ENCODE results near the gene CYBA. TPM values are rescaled to one million over a fixed set of nuclear protein-coding genes. Genes with fewer than 3 reads are reported as not detected.

Gene CYBA
- polyA plus RNA-seq, 4 donors, result 61.1 to 320 (median 175) TPM

DNA sequence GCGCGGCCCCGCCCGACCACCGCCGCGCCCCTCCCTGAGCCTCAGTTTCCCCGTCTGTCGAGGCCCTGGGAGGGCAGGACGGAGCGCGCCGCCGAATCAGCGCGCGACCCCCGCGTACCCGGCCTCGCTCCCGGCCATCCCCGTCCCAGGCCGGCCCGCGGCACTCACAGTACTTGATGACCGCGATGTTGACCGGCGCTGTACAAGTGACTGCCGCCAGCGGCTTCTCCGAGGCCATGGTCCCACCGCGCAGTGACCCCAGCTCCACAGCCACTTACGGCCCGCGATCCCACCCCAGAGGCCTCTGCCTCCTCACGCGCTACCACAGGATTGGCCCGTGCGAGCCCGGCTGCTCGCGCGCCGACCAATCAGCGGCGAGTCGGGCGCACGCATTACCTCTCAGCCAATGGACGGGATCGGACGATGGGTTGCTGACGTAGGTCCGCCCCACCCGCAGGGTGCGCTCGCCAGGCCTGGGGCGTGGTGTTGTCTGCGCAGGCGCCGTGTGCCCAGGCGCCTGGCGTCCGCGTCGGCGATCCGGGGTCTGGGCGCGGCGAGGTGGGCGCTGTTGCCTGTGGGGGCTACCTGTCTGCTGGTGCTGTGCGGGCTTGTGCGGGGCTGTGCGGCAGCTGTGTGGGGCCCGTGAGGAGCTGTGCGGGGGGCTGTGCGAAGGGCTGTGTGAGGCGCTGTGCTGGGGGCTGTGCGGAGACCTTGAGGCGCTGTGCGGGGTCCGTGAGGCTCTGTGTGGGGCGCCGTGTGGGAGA lies 12.2 kb upstream of the CYBA start, which contains the start of gene MVD:
TSS of gene MVD (minus strand) at position 249 of the 764 bp plus-strand sequence. CDS start at position 238, 11 bp downstream.
- WGBS, 3 donors, result 0% methylated on average over 46 to 88 of the region's 88 CpGs
- peak within 1 kb of the TSS; percentile 70 to 97 (median 85) for H3K27ac ChIP-seq (ENCODE audit: low read depth in 1 of 3, low read length in 2 of 3)
- no peak for FAIRE-seq

DNA sequence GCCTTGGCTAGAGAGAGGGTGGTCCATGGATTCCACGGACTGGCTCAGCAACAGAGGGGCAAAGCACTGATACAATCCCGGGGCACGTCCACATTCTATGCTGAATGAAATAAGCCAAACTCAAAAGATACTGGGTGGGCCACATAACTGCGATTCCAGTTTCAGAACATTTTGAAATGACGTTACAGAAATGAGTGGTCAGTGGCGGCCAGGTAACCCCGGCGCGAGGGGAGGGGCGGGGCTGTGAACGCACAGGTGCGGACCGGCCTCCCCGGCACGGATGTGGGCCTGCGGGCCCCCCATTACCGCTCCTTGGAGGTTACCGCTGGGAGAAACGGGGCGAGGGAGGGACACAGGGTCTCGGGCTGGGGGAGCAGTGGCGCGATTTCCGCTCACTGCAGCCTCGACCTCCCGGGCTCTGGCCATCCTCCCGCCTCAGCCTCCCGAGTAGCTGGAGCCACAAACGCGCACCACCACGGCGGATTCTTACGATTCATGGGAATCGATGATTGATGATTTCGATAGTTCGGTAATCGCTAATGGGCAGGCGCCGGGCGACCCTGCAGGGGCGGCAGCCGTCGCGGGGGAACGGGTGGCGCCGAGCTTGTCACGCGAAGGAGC lies 11.5 kb upstream of the CYBA start:
- Histone ChIP-seq H3K27ac (ENCODE audit: low read depth in 1 of 3, low read length in 2 of 3) (peak overlapping the region; percentile 64 to 97 (median 85)), H3K27me3 (ENCODE audit: control insufficient read depth in 3 of 3, insufficient read depth in 3 of 3, low read length in 3 of 3) (no peaks in the 10 kb centered on the region), H3K4me3 (ENCODE audit: low read depth in 1 of 3, low read length in 3 of 3) (peak overlapping the region; percentile 77 to 99 (median 95)), H3K36me3 (ENCODE audit: control insufficient read depth in 3 of 3, insufficient read depth in 2 of 3, low read depth in 1 of 3, low read length in 3 of 3) (peaks cover under 1 to 27% (median 3%) of the 10 kb centered on the region in 3 donors), H3K9me3 (ENCODE audit: control insufficient read depth in 2 of 2, insufficient read depth in 1 of 2, low read depth in 1 of 2, low read length in 1 of 2) (no peaks in the 10 kb centered on the region), H3K4me1 (ENCODE audit: control insufficient read depth in 3 of 3, insufficient read depth in 2 of 3, low read depth in 1 of 3, low read length in 2 of 3) (peaks cover 0 to 18% (median 8%) of the 10 kb centered on the region in 3 donors)
- WGBS, 3 donors, result 1 to 2% (median 1%) methylated on average over 42 to 49 of the region's 49 CpGs
- DNase-seq (peak in 1 of 2 donors; percentile 47), FAIRE-seq (no peak)

More for the DNA sequence above, 12.2 kb upstream of the CYBA start, which contains the start of gene MVD:
- peak within 1 kb of the TSS; percentile 77 to 99 (median 95) for H3K4me3 ChIP-seq (ENCODE audit: low read depth in 1 of 3, low read length in 3 of 3)
- no peaks in the 10 kb centered on the region for H3K9me3 ChIP-seq (ENCODE audit: control insufficient read depth in 2 of 2, insufficient read depth in 1 of 2, low read depth in 1 of 2, low read length in 1 of 2)
- peak; percentile 98 for DNase-seq
- H3K4me1 ChIP-seq (ENCODE audit: control insufficient read depth in 3 of 3, insufficient read depth in 2 of 3, low read depth in 1 of 3, low read length in 2 of 3), result peaks cover 0 to 18% (median 8%) of the 10 kb centered on the region in 3 donors
- no peaks in the 10 kb centered on the region for H3K27me3 ChIP-seq (ENCODE audit: control insufficient read depth in 3 of 3, insufficient read depth in 3 of 3, low read length in 3 of 3)
- peaks cover 0 to 20% (median 2%) of the 10 kb centered on the region in 3 donors for H3K36me3 ChIP-seq (ENCODE audit: control insufficient read depth in 3 of 3, insufficient read depth in 2 of 3, low read depth in 1 of 3, low read length in 3 of 3)

DNA sequence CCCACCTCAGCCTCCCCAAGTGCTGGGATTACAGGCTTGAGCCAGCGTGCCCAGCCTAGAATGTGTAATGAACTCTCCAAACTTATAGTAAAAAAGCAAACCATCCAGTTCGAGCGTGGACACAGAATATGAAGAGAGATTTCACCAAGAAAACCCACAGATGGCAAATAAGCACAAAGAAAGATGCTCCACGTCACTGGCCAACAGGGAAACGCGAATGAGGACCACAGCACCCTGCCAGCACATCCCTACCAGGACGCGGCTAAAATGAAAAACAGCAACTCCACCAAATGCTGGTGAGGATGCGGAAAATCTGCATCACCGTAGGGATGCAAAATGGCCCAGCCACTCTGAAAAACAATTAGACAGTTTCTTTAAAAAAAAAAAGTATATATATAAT lies 10.6 kb upstream of the CYBA start:
- DNase-seq (no peak), FAIRE-seq (no peak)
- Histone ChIP-seq H3K9me3 (ENCODE audit: control insufficient read depth in 2 of 2, insufficient read depth in 1 of 2, low read depth in 1 of 2, low read length in 1 of 2) (no peaks in the 10 kb centered on the region), H3K27ac (ENCODE audit: low read depth in 1 of 3, low read length in 2 of 3) (no peak overlapping the region), H3K27me3 (ENCODE audit: control insufficient read depth in 3 of 3, insufficient read depth in 3 of 3, low read length in 3 of 3) (no peaks in the 10 kb centered on the region), H3K4me3 (ENCODE audit: low read depth in 1 of 3, low read length in 3 of 3) (no peak overlapping the region), H3K4me1 (ENCODE audit: control insufficient read depth in 3 of 3, insufficient read depth in 2 of 3, low read depth in 1 of 3, low read length in 2 of 3) (peaks cover 0 to 18% (median 8%) of the 10 kb centered on the region in 3 donors), H3K36me3 (ENCODE audit: control insufficient read depth in 3 of 3, insufficient read depth in 2 of 3, low read depth in 1 of 3, low read length in 3 of 3) (peaks cover 2 to 35% (median 3%) of the 10 kb centered on the region in 3 donors)
- 84 to 85% (median 85%) methylated on average over 10 of the region's 10 CpGs for WGBS, 3 donors

DNA sequence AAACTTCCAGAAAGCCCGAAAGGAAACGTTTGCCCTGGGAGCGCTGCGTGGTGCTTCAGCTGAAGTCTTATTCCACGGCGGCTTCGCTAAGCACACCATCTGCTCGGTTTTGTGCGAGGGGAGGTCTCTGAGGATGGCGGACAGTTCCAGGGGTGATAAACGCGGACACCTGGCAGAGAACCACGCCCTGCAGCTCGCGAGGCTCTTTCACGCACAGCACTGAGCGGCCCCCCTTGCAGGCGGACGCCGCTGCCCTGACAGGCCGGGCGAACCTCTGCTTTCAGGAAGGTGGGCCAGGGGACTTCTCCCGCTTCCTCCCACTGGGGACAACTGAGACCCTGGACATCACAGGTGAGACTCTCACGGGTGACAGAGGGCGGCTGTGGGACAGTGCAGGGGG lies 8.3 kb upstream of the CYBA start:
- peaks cover 0 to 17% (median 3%) of the 10 kb centered on the region in 3 donors for H3K4me1 ChIP-seq (ENCODE audit: control insufficient read depth in 3 of 3, insufficient read depth in 2 of 3, low read depth in 1 of 3, low read length in 2 of 3)
- no peak overlapping the region for H3K27ac ChIP-seq (ENCODE audit: low read depth in 1 of 3, low read length in 2 of 3)
- no peak overlapping the region for H3K4me3 ChIP-seq (ENCODE audit: low read depth in 1 of 3, low read length in 3 of 3)
- DNase-seq (no peak), FAIRE-seq (no peak)
- H3K36me3 ChIP-seq (ENCODE audit: control insufficient read depth in 3 of 3, insufficient read depth in 2 of 3, low read depth in 1 of 3, low read length in 3 of 3), result peaks cover 10 to 55% (median 11%) of the 10 kb centered on the region in 3 donors
- no peaks in the 10 kb centered on the region for H3K9me3 ChIP-seq (ENCODE audit: control insufficient read depth in 2 of 2, insufficient read depth in 1 of 2, low read depth in 1 of 2, low read length in 1 of 2)
- no peaks in the 10 kb centered on the region for H3K27me3 ChIP-seq (ENCODE audit: control insufficient read depth in 3 of 3, insufficient read depth in 3 of 3, low read length in 3 of 3)
- WGBS, 3 donors, result 91 to 94% (median 93%) methylated on average over 25 of the region's 25 CpGs

DNA sequence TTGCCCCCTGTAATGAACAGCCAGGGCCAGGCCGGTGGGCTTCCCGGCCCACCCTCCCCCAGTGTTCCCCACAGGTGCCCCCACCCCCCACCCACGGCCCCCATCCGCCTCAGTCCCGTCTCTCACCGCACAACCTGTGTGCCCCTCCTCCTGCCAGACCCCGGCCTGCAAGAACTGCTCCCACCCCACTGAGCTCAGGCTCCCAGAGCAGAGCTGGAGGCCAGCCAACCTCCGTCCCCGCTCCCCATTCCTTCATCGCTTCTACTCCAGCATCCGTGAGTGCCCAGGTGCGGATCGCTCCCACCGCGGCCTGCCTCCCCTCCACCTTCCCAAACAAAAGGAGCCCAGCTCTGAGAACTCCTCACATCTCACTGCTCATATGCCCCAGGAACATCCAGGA lies 7.9 kb upstream of the CYBA start:
- Histone ChIP-seq H3K27ac (ENCODE audit: low read depth in 1 of 3, low read length in 2 of 3) (no peak overlapping the region), H3K27me3 (ENCODE audit: control insufficient read depth in 3 of 3, insufficient read depth in 3 of 3, low read length in 3 of 3) (no peaks in the 10 kb centered on the region), H3K4me1 (ENCODE audit: control insufficient read depth in 3 of 3, insufficient read depth in 2 of 3, low read depth in 1 of 3, low read length in 2 of 3) (peaks cover 0 to 14% (median 3%) of the 10 kb centered on the region in 3 donors), H3K4me3 (ENCODE audit: low read depth in 1 of 3, low read length in 3 of 3) (no peak overlapping the region), H3K36me3 (ENCODE audit: control insufficient read depth in 3 of 3, insufficient read depth in 2 of 3, low read depth in 1 of 3, low read length in 3 of 3) (peaks cover 10 to 59% (median 11%) of the 10 kb centered on the region in 3 donors), H3K9me3 (ENCODE audit: control insufficient read depth in 2 of 2, insufficient read depth in 1 of 2, low read depth in 1 of 2, low read length in 1 of 2) (no peaks in the 10 kb centered on the region)
- DNase-seq, result no peak
- WGBS, 3 donors, result 94 to 96% (median 95%) methylated on average over 14 to 15 of the region's 15 CpGs
- FAIRE-seq, result no peak

DNA sequence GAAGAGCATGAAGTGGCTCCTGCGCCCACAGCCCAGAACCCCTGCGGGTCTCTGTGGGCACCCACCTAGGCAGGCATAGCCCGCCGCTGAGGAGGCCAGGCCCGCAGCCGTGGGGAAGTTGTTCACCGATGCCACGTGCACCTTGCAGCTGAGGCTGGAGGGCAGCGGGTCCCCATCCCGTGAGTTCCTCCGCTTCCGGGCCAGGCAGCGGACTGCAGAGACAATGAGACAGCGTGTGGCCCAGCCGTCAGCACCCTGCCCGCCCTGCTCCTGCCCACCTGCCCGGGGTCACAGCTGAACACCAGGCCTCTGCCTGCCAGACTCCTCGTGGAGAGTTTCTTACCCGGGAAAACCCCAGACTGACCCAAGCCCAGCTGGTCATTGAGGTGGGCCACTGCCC lies 6.5 kb upstream of the CYBA start:
- Histone ChIP-seq H3K4me3 (ENCODE audit: low read depth in 1 of 3, low read length in 3 of 3) (no peak overlapping the region), H3K4me1 (ENCODE audit: control insufficient read depth in 3 of 3, insufficient read depth in 2 of 3, low read depth in 1 of 3, low read length in 2 of 3) (peaks cover 0 to 13% (median 3%) of the 10 kb centered on the region in 3 donors), H3K27ac (ENCODE audit: low read depth in 1 of 3, low read length in 2 of 3) (no peak overlapping the region), H3K27me3 (ENCODE audit: control insufficient read depth in 3 of 3, insufficient read depth in 3 of 3, low read length in 3 of 3) (no peaks in the 10 kb centered on the region), H3K36me3 (ENCODE audit: control insufficient read depth in 3 of 3, insufficient read depth in 2 of 3, low read depth in 1 of 3, low read length in 3 of 3) (peaks cover 10 to 72% (median 11%) of the 10 kb centered on the region in 3 donors), H3K9me3 (ENCODE audit: control insufficient read depth in 2 of 2, insufficient read depth in 1 of 2, low read depth in 1 of 2, low read length in 1 of 2) (no peaks in the 10 kb centered on the region)
- no peak for FAIRE-seq
- 94 to 96% (median 94%) methylated on average over 19 of the region's 19 CpGs for WGBS, 3 donors
- no peak for DNase-seq

DNA sequence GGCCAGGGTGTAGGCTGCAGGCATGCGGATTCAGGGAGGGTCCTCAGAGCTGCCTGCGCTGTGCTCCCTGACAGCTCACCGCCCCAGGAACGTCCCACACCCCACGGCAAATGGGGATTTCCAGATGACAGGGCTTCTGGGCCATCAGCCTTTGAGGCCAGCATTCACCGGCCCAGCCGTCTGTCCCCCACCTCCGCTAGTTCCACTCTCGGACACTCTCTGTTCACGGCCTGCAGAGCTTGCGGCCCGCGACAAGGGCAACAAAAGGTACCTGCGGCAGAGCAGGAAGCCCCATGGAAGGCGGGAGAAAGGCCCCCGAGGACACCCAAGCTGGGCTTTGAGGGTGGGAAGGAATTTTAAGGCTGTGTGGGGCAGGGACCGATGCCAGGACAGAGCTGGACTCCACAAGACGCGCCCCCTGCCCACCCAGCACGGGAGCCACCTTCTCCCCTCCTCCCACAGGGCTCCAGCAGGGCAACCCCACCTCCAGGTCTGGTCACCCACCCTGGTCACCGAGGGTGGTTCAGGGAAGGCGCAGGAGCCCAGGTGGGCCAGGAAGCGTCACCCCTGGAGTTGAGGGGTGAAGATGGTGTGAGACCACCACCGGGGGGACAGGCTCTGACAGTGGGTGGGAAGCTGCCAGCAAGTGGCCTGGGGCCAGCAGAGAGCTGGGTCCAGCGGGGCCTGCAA lies 5.6 kb upstream of the CYBA start:
- H3K9me3 ChIP-seq (ENCODE audit: control insufficient read depth in 2 of 2, insufficient read depth in 1 of 2, low read depth in 1 of 2, low read length in 1 of 2), result no peaks in the 10 kb centered on the region
- peaks cover 10 to 81% (median 11%) of the 10 kb centered on the region in 3 donors for H3K36me3 ChIP-seq (ENCODE audit: control insufficient read depth in 3 of 3, insufficient read depth in 2 of 3, low read depth in 1 of 3, low read length in 3 of 3)
- DNase-seq, result no peak
- no peak for FAIRE-seq
- H3K4me1 ChIP-seq (ENCODE audit: control insufficient read depth in 3 of 3, insufficient read depth in 2 of 3, low read depth in 1 of 3, low read length in 2 of 3), result peaks cover 0 to 13% (median 0%) of the 10 kb centered on the region in 3 donors
- H3K27me3 ChIP-seq (ENCODE audit: control insufficient read depth in 3 of 3, insufficient read depth in 3 of 3, low read length in 3 of 3), result no peaks in the 10 kb centered on the region
- 84 to 89% (median 89%) methylated on average over 23 to 25 of the region's 25 CpGs for WGBS, 3 donors
- H3K27ac ChIP-seq (ENCODE audit: low read depth in 1 of 3, low read length in 2 of 3), result no peak overlapping the region
- H3K4me3 ChIP-seq (ENCODE audit: low read depth in 1 of 3, low read length in 3 of 3), result no peak overlapping the region

DNA sequence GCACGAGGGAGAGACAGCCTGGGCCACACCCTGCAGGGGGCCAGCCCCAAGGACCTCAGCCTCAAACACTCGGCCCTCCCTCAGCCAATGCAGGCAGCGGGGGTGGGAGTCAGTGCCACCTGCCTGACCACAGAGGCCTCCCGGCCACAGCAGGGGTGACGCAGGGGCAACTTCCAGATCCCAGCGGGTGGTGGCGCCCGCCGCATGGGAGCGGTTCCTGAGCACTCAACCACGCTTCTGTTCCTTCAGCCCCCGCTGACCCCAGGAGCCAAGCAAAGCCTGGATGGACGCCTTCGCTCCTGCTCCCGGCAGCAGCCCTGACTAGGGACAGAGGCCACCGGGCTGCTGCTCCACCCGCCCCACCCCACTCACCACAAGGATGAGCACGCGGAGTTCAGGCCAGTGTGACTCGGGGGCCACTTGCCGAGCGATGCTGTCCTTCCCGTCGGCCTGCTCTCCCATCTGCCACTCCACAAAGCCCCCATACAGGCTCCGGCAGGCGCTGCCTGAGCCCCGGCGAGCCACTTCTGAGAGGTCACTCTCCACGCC lies 5.0 kb upstream of the CYBA start:
- 92 to 97% (median 94%) methylated on average over 29 of the region's 29 CpGs for WGBS, 3 donors
- DNase-seq (no peak), FAIRE-seq (no peak)
- H3K4me3 ChIP-seq (ENCODE audit: low read depth in 1 of 3, low read length in 3 of 3), result no peak overlapping the region
- peaks cover 0 to 17% (median 0%) of the 10 kb centered on the region in 3 donors for H3K4me1 ChIP-seq (ENCODE audit: control insufficient read depth in 3 of 3, insufficient read depth in 2 of 3, low read depth in 1 of 3, low read length in 2 of 3)
- H3K9me3 ChIP-seq (ENCODE audit: control insufficient read depth in 2 of 2, insufficient read depth in 1 of 2, low read depth in 1 of 2, low read length in 1 of 2), result no peaks in the 10 kb centered on the region
- no peak overlapping the region for H3K27ac ChIP-seq (ENCODE audit: low read depth in 1 of 3, low read length in 2 of 3)
- peaks cover 10 to 81% (median 11%) of the 10 kb centered on the region in 3 donors for H3K36me3 ChIP-seq (ENCODE audit: control insufficient read depth in 3 of 3, insufficient read depth in 2 of 3, low read depth in 1 of 3, low read length in 3 of 3)
- H3K27me3 ChIP-seq (ENCODE audit: control insufficient read depth in 3 of 3, insufficient read depth in 3 of 3, low read length in 3 of 3), result no peaks in the 10 kb centered on the region
